WTC11 (cell line): ENCODE measurements around the gene HVCN1.

Source experiments
- ELF4 ChIP-seq: sonication (generic); formaldehyde crosslinking; IDR thresholded peaks from 2 replicates; pipeline ENCODE4 v1.8.1; 2022; ENCODE audit warnings: low read depth, mild to moderate bottlenecking, moderate library complexity, missing genetic modification reagents
- MXD4 ChIP-seq: fragments of 250-450 bp; sonication (Bioruptor Pico); IDR thresholded peaks from 2 replicates; pipeline ENCODE4 v1.8.0; 2021; ENCODE audit warnings: mild to moderate bottlenecking, moderate library complexity, borderline replicate concordance
- NR2C2 ChIP-seq: sonication (generic); formaldehyde crosslinking; IDR thresholded peaks from 2 replicates; pipeline ENCODE4 v1.8.0; 2022; ENCODE audit warnings: mild to moderate bottlenecking, missing genetic modification reagents
- NR3C1 ChIP-seq: sonication (generic); formaldehyde crosslinking; conservative IDR thresholded peaks from 2 replicates; pipeline ENCODE4 v1.8.1; 2023; ENCODE audit warnings: low read depth, mild to moderate bottlenecking, missing genetic modification reagents
- SP1 ChIP-seq: sonication (generic); formaldehyde crosslinking; conservative IDR thresholded peaks from 2 replicates; pipeline ENCODE4 v1.8.1; 2022; ENCODE audit warnings: missing genetic modification reagents
- TF ChIP-seq, protein P1 (sequence below): fragments of 200-600 bp; IDR thresholded peaks from 2 replicates; pipeline ENCODE4 v1.8.0; 2022; ENCODE audit warnings: antibody characterized with exemption
- TF ChIP-seq, protein P2 (sequence below): sonication (generic); formaldehyde crosslinking; IDR thresholded peaks from 2 replicates; pipeline ENCODE4 v1.8.1; 2022; ENCODE audit warnings: missing genetic modification reagents, borderline replicate concordance
- TF ChIP-seq, protein P3 (sequence below): sonication (generic); formaldehyde crosslinking; IDR thresholded peaks from 2 replicates; pipeline ENCODE4 v1.8.1; 2023; ENCODE audit warnings: mild to moderate bottlenecking, missing genetic modification reagents, borderline replicate concordance
- TF ChIP-seq, protein P4 (sequence below): sonication (generic); formaldehyde crosslinking; IDR thresholded peaks from 2 replicates; pipeline ENCODE4 v1.8.1; 2023; ENCODE audit warnings: mild to moderate bottlenecking, missing genetic modification reagents, moderate library complexity
- TF ChIP-seq, protein P5 (sequence below): sonication (generic); formaldehyde crosslinking; IDR thresholded peaks from 2 replicates; pipeline ENCODE4 v1.8.1; 2023; ENCODE audit warnings: mild to moderate bottlenecking, moderate library complexity, missing genetic modification reagents

DNA sequence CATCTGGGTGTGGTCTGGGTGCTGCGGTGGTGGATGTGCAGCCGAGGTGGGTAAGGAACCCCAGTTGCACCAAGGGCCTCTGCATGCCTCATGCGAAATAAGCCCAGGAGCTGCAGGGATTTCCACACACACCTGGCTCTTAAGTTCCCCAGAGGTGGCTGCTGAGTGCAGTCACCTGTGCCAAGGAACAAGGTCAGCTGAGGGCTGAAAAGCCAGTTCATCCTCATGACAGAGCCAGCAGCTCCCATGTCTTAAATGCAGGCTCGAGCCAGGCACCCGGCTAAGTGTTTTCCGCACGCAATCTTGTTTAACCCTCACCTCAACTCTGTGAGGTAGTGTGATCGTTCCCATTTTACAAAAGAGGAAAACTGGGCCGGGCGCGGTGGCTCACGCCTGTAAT lies 9.7 kb downstream of the HVCN1 start:
- TF ChIP-seq ELF4 (CRISPR knock-in tag): no peak
- no peak for TF ChIP-seq NR2C2 (CRISPR knock-in tag)
- TF ChIP-seq, protein P1, sequence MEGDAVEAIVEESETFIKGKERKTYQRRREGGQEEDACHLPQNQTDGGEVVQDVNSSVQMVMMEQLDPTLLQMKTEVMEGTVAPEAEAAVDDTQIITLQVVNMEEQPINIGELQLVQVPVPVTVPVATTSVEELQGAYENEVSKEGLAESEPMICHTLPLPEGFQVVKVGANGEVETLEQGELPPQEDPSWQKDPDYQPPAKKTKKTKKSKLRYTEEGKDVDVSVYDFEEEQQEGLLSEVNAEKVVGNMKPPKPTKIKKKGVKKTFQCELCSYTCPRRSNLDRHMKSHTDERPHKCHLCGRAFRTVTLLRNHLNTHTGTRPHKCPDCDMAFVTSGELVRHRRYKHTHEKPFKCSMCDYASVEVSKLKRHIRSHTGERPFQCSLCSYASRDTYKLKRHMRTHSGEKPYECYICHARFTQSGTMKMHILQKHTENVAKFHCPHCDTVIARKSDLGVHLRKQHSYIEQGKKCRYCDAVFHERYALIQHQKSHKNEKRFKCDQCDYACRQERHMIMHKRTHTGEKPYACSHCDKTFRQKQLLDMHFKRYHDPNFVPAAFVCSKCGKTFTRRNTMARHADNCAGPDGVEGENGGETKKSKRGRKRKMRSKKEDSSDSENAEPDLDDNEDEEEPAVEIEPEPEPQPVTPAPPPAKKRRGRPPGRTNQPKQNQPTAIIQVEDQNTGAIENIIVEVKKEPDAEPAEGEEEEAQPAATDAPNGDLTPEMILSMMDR: no peak
- no peak for TF ChIP-seq NR3C1 (CRISPR knock-in tag)
- TF ChIP-seq, protein P2, sequence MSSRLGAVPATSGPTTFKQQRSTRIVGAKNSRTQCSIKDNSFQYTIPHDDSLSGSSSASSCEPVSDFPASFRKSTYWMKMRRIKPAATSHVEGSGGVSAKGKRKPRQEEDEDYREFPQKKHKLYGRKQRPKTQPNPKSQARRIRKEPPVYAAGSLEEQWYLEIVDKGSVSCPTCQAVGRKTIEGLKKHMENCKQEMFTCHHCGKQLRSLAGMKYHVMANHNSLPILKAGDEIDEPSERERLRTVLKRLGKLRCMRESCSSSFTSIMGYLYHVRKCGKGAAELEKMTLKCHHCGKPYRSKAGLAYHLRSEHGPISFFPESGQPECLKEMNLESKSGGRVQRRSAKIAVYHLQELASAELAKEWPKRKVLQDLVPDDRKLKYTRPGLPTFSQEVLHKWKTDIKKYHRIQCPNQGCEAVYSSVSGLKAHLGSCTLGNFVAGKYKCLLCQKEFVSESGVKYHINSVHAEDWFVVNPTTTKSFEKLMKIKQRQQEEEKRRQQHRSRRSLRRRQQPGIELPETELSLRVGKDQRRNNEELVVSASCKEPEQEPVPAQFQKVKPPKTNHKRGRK (CRISPR knock-in tag): no peak
- TF ChIP-seq, protein P3, sequence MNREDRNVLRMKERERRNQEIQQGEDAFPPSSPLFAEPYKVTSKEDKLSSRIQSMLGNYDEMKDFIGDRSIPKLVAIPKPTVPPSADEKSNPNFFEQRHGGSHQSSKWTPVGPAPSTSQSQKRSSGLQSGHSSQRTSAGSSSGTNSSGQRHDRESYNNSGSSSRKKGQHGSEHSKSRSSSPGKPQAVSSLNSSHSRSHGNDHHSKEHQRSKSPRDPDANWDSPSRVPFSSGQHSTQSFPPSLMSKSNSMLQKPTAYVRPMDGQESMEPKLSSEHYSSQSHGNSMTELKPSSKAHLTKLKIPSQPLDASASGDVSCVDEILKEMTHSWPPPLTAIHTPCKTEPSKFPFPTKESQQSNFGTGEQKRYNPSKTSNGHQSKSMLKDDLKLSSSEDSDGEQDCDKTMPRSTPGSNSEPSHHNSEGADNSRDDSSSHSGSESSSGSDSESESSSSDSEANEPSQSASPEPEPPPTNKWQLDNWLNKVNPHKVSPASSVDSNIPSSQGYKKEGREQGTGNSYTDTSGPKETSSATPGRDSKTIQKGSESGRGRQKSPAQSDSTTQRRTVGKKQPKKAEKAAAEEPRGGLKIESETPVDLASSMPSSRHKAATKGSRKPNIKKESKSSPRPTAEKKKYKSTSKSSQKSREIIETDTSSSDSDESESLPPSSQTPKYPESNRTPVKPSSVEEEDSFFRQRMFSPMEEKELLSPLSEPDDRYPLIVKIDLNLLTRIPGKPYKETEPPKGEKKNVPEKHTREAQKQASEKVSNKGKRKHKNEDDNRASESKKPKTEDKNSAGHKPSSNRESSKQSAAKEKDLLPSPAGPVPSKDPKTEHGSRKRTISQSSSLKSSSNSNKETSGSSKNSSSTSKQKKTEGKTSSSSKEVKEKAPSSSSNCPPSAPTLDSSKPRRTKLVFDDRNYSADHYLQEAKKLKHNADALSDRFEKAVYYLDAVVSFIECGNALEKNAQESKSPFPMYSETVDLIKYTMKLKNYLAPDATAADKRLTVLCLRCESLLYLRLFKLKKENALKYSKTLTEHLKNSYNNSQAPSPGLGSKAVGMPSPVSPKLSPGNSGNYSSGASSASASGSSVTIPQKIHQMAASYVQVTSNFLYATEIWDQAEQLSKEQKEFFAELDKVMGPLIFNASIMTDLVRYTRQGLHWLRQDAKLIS (CRISPR knock-in tag): no peak
- TF ChIP-seq, protein P4, sequence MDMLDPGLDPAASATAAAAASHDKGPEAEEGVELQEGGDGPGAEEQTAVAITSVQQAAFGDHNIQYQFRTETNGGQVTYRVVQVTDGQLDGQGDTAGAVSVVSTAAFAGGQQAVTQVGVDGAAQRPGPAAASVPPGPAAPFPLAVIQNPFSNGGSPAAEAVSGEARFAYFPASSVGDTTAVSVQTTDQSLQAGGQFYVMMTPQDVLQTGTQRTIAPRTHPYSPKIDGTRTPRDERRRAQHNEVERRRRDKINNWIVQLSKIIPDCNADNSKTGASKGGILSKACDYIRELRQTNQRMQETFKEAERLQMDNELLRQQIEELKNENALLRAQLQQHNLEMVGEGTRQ (CRISPR knock-in tag): no peak
- TF ChIP-seq, protein P5, sequence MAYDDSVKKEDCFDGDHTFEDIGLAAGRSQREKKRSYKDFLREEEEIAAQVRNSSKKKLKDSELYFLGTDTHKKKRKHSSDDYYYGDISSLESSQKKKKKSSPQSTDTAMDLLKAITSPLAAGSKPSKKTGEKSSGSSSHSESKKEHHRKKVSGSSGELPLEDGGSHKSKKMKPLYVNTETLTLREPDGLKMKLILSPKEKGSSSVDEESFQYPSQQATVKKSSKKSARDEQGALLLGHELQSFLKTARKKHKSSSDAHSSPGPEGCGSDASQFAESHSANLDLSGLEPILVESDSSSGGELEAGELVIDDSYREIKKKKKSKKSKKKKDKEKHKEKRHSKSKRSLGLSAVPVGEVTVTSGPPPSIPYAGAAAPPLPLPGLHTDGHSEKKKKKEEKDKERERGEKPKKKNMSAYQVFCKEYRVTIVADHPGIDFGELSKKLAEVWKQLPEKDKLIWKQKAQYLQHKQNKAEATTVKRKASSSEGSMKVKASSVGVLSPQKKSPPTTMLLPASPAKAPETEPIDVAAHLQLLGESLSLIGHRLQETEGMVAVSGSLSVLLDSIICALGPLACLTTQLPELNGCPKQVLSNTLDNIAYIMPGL (CRISPR knock-in tag): no peak
- TF ChIP-seq MXD4 (CRISPR knock-in tag): no peak
- no peak for TF ChIP-seq SP1
